Erythroblast (primary cell): ENCODE results near the gene TMEM168.
"Not testable (repeated sequence)": the region's sequence is repeated elsewhere in the genome, so short reads cannot be mapped to it uniquely, and the experiment has no call there.

Source experiments
- GATA1 ChIP-seq: IDR thresholded peaks from 2 replicates; pipeline ENCODE4 v1.6.1; 2011; ENCODE audit warnings: low read depth, mild to moderate bottlenecking, control low read depth, low read length, moderate library complexity
- POLR2A ChIP-seq: IDR thresholded peaks from 2 replicates; pipeline ENCODE4 v1.6.1; 2011; ENCODE audit warnings: mild to moderate bottlenecking, low read length

DNA sequence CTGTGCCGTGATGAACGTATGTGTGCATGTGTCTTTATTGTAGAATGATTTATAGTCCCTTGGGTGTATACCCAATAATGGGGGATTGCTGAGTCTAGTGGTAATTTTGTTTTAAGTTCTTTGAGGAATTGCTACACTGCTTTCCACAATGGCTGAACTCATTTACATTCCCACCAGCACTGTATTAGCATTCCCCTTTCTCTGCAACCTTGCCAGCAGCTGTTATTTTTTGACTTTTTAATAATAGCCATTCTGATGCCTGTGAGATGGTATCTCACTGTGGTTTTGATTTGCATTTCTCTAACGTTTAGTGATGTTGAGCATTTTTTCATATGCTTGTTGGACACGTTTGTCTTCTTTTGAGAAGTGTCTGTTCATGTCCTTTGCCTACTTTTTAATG lies 45.7 kb upstream of the TMEM168 start:
- not testable (repeated sequence) for TF ChIP-seq POLR2A, GATA1
